ENCODE results near the gene PSMD14. TPM values are rescaled to one million over a fixed set of nuclear protein-coding genes. Genes with fewer than 3 reads are reported as not detected.

PSMD14 gene
- total and polyA plus RNA-seq, 8 donors = 5.4 to 19.7 (median 15.0) TPM

DNA sequence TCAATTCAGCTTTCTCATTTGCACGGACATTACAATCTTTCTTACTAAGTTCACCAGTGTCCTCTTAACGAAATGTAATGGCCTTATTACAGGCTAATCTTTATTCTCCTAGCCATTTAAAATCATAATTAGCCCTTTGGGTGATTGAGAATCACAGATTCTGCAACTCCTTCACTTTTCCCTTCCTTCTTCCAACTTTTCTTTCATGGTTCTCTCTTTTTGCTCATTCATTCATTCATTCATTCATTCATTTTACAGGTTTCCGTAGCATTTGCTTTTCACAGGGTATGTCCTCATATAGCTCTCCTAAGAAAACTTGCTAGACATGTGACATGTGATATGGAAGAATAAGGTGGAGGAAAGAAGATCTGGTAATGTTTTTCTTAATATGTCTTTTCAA is 123.9 kb downstream of the PSMD14 start:
- no peak overlapping the region for H3K4me3 ChIP-seq
- no peak for TF ChIP-seq CTCF (IDR thresholded peaks at IDR 0.05)
- no peak overlapping the region for H3K27ac ChIP-seq
- DNase-seq (no peak), ATAC-seq (no peak), FAIRE-seq (no peak)
- H3K9me3 ChIP-seq = no peaks in the 10 kb centered on the region
- 66 to 76% methylated on average over 3 of the region's 3 CpGs for WGBS, 2 donors
- peaks cover 0 to under 1% (median 0%) of the 10 kb centered on the region in 3 donors for H3K4me1 ChIP-seq
- peaks cover 0 to 31% (median 3%) of the 10 kb centered on the region in 4 donors for H3K27me3 ChIP-seq
- intact Hi-C loops (cut with DNase I) = no loop called here
- no peaks in the 10 kb centered on the region for H3K36me3 ChIP-seq

- 16 to 40% methylated on average over 1 of the region's 1 CpG for WGBS, 2 donors
- ATAC-seq = no peak
- FAIRE-seq = no peak
- H3K27ac ChIP-seq = no peak overlapping the region
- DNase-seq = no peak
- no peak for TF ChIP-seq CTCF (IDR thresholded peaks at IDR 0.05)
- H3K9me3 ChIP-seq = no peaks in the 10 kb centered on the region
- H3K27me3 ChIP-seq = peaks cover 0 to 12% (median 0%) of the 10 kb centered on the region in 4 donors
- intact Hi-C loops (cut with DNase I) = no loop called here
- no peak overlapping the region for H3K4me3 ChIP-seq
- no peaks in the 10 kb centered on the region for H3K4me1 ChIP-seq
- no peaks in the 10 kb centered on the region for H3K36me3 ChIP-seq
These were observed 125.9 kb downstream of the PSMD14 start for GRCh38 chr2:161434118-161434517.

DNA sequence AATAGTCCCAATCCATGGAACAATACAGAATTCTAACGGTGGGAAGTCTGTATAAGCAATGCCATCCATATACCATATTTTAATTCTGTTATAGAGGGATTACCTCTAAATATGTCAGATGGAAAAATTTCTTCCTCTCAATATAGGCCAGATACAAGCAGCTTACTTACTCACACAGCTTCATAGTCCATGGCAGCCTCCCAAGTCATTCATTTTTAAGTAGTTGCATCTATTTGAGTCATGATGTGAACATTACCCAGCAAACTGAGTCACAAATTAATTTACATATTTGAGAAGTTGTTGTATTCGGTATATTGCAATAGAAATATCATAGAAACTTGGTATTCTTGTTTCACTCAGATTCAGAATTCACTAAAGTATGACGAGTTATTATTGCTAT is 128.2 kb downstream of the PSMD14 start:
- no peak for FAIRE-seq
- peaks cover 0 to 9% (median 2%) of the 10 kb centered on the region in 4 donors for H3K27me3 ChIP-seq
- 61 to 70% methylated on average over 3 of the region's 3 CpGs for WGBS, 2 donors
- no peak for ATAC-seq
- H3K36me3 ChIP-seq = no peaks in the 10 kb centered on the region
- no peak for DNase-seq
- no peaks in the 10 kb centered on the region for H3K4me1 ChIP-seq
- intact Hi-C loops (cut with DNase I) = no loop called here
- H3K27ac ChIP-seq = no peak overlapping the region
- no peaks in the 10 kb centered on the region for H3K9me3 ChIP-seq
- no peak for TF ChIP-seq CTCF (IDR thresholded peaks at IDR 0.05)
- no peak overlapping the region for H3K4me3 ChIP-seq

DNA sequence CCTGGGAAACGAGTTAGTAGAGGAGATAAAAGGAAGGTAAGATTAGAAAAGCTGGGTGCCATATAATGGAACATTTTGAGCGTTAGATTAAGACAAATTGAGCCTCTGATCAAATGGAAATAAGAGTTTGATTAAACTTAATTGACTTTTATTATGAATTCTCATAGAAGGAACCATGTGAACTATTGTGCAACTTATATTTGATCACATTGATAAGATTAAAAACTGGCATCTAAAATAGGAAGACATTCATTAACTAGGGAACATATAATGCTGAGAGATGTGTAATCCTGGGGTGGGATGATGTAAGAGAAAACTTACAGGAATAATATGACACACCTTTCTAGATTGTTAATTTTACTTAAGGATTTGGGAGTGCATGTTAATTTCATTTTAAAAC is 130.4 kb downstream of the PSMD14 start:
- Histone ChIP-seq H3K4me1 (no peaks in the 10 kb centered on the region), H3K27me3 (peaks cover 0 to 11% (median 5%) of the 10 kb centered on the region in 4 donors), H3K27ac (no peak overlapping the region), H3K4me3 (no peak overlapping the region), H3K9me3 (no peaks in the 10 kb centered on the region), H3K36me3 (no peaks in the 10 kb centered on the region)
- TF ChIP-seq CTCF (IDR thresholded peaks at IDR 0.05) = no peak
- FAIRE-seq (no peak), ATAC-seq (no peak), DNase-seq (no peak)
- intact Hi-C loops (cut with DNase I) = no loop called here
- WGBS, 2 donors = 27 to 37% methylated on average over 2 of the region's 2 CpGs

DNA sequence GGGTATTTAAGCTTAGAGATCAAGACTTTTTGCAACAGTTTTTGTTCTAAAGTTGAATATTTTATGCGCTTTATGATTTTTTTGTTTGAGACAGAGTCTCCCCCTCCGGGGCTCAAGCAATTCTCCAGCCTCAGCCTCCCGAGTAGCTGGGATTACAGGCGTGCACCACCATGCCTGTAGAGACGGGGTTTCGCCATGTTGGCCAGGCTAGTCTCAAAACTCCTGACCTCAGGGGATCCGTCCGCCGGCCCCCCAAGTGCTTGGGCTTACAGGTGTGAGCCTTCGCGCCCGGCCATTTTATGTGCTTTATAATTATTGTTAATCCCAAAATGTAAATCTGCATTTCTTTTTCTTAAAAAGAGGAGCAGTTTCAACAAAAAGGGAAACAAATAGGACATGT is 136.9 kb downstream of the PSMD14 start:
- TF ChIP-seq CTCF (IDR thresholded peaks at IDR 0.05) = no peak
- FAIRE-seq (no peak), DNase-seq (no peak), ATAC-seq (no peak)
- Histone ChIP-seq H3K36me3 (no peaks in the 10 kb centered on the region), H3K4me1 (no peaks in the 10 kb centered on the region), H3K27me3 (peaks cover 0 to 18% (median 8%) of the 10 kb centered on the region in 4 donors), H3K27ac (no peak overlapping the region), H3K9me3 (no peaks in the 10 kb centered on the region), H3K4me3 (no peak overlapping the region)
- WGBS, 2 donors = 86 to 93% methylated on average over 12 of the region's 12 CpGs
- intact Hi-C loops (cut with DNase I) = no loop called here
